Activated T-cell treated with anti-CD3 and anti-CD28 coated beads, Interleukin-2, amount 50 U/mL, for 72 hours (primary cell): Measurements from ENCODE around the gene VIPAS39. TPM values are rescaled to one million over a fixed set of nuclear protein-coding genes. Genes with fewer than 3 reads are reported as not detected.

Experiments used
- ATAC-seq, 2 donors: fragments of 150-1000 bp; cut with Tn5 transposase; replicated peaks in 1 of 2; 2 replicates each; pipeline ENCODE4 v1.10.0; 2021; ENCODE audit warnings: moderate library complexity in 2 of 2, mild to moderate bottlenecking in 1 of 2
- DNase-seq, 2 donors: peaks; one replicate each; pipeline ENCODE4 v3.0.0; 2021 to 2022; ENCODE audit warnings: mixed read lengths in 1 of 2
- H3K27ac Mint-ChIP-seq: one replicate; pipeline ENCODE4 v1.8.0; 2022; ENCODE audit warnings: mild to moderate bottlenecking, moderate library complexity, mixed read lengths
- H3K27me3 Mint-ChIP-seq: one replicate; pipeline ENCODE4 v1.8.0; 2022; ENCODE audit warnings: low read depth, mixed read lengths
- H3K36me3 Mint-ChIP-seq, 2 donors: one replicate each; pipeline ENCODE4 v1.8.0; 2022; ENCODE audit warnings: mixed read lengths in 2 of 2, mild to moderate bottlenecking in 1 of 2; ENCODE audit not compliant: insufficient read depth in 2 of 2
- H3K4me1 Mint-ChIP-seq: one replicate; pipeline ENCODE4 v1.8.0; 2022; ENCODE audit warnings: low read depth, mixed read lengths
- H3K4me3 Mint-ChIP-seq, 2 donors: one replicate each; pipeline ENCODE4 v1.8.0; 2022; ENCODE audit warnings: mild to moderate bottlenecking in 2 of 2, mixed read lengths in 2 of 2, moderate library complexity in 2 of 2
- H3K9me3 Mint-ChIP-seq, 2 donors: one replicate each; pipeline ENCODE4 v1.8.0; 2022; ENCODE audit warnings: mixed read lengths in 2 of 2
- total RNA-seq, 2 donors: library from RNA; stranded (reverse); gene quantifications; one replicate each; pipeline ENCODE4 v1.2.3, GENCODE V29; 2022

The VIPAS39 gene
- 10 to 100 TPM; 18.9 to 25.5 TPM for total RNA-seq

- no peaks in the 10 kb centered on the region for H3K27me3 Mint-ChIP-seq
- peaks cover 19 to 35% of the 10 kb centered on the region in 2 donors for H3K36me3 Mint-ChIP-seq
- DNase-seq (peak; percentile 91 to 96), ATAC-seq (peak; percentile 95)
- peaks cover 42% of the 10 kb centered on the region for H3K4me1 Mint-ChIP-seq
- H3K27ac Mint-ChIP-seq, result peak within 1 kb of the TSS; percentile 100
- peak within 1 kb of the TSS; percentile 97 to 100 for H3K4me3 Mint-ChIP-seq
- H3K9me3 Mint-ChIP-seq, result no peaks in the 10 kb centered on the region
Measured at GRCh38 chr14:77457522-77458248, at the start of gene VIPAS39, which contains the start of gene AHSA1. TSS of gene VIPAS39 (minus strand) at chr14:77457601. CDS start at chr14:77454102, 3,499 bp downstream. TSS of gene AHSA1 (plus strand) at chr14:77458093. CDS start at chr14:77458190, 97 bp downstream.

- no peaks in the 10 kb centered on the region for H3K4me1 Mint-ChIP-seq
- H3K36me3 Mint-ChIP-seq, result peaks cover 0 to 3% of the 10 kb centered on the region in 2 donors
- ATAC-seq (no peak), DNase-seq (no peak)
- H3K9me3 Mint-ChIP-seq, result peaks cover 2 to 3% of the 10 kb centered on the region in 2 donors
- H3K27me3 Mint-ChIP-seq, result peaks cover 6% of the 10 kb centered on the region
- H3K27ac Mint-ChIP-seq, result no peak overlapping the region
- no peak overlapping the region for H3K4me3 Mint-ChIP-seq
Measured at GRCh38 chr14:77505031-77505430, 47.6 kb upstream of the VIPAS39 start.

DNA sequence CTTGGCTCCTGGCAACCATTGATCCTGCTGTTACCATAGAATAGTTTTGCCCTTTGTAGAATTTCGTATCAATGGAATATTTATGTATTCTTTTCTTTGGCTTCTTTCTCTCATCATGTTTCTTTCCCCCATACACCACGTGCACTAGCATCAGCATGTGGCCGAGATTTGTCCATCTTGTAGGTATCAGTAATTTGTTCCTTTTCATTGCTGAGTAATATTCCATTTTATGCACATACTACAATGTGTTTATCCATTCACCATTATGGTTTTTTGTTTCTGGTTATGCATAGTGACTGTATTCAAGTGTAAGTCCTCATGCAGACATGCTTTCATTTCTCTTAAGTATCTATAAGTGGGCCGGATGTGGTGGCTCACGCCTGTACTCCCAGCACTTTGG is 45.7 kb upstream of the VIPAS39 start:
- H3K4me1 Mint-ChIP-seq, result no peaks in the 10 kb centered on the region
- H3K36me3 Mint-ChIP-seq, result peaks cover 0 to 3% of the 10 kb centered on the region in 2 donors
- no peak overlapping the region for H3K4me3 Mint-ChIP-seq
- H3K27ac Mint-ChIP-seq, result no peak overlapping the region
- H3K27me3 Mint-ChIP-seq, result peaks cover 15% of the 10 kb centered on the region
- DNase-seq (no peak), ATAC-seq (no peak)
- peaks cover 2 to 3% of the 10 kb centered on the region in 2 donors for H3K9me3 Mint-ChIP-seq

GRCh38 chr14:77502109-77502782 is 44.8 kb upstream of the VIPAS39 start:
- H3K36me3 Mint-ChIP-seq, result peaks cover 0 to 3% of the 10 kb centered on the region in 2 donors
- H3K27me3 Mint-ChIP-seq, result peaks cover 24% of the 10 kb centered on the region
- no peaks in the 10 kb centered on the region for H3K4me1 Mint-ChIP-seq
- DNase-seq (no peak), ATAC-seq (no peak)
- H3K27ac Mint-ChIP-seq, result no peak overlapping the region
- peaks cover 2 to 3% of the 10 kb centered on the region in 2 donors for H3K9me3 Mint-ChIP-seq
- H3K4me3 Mint-ChIP-seq, result no peak overlapping the region

DNA sequence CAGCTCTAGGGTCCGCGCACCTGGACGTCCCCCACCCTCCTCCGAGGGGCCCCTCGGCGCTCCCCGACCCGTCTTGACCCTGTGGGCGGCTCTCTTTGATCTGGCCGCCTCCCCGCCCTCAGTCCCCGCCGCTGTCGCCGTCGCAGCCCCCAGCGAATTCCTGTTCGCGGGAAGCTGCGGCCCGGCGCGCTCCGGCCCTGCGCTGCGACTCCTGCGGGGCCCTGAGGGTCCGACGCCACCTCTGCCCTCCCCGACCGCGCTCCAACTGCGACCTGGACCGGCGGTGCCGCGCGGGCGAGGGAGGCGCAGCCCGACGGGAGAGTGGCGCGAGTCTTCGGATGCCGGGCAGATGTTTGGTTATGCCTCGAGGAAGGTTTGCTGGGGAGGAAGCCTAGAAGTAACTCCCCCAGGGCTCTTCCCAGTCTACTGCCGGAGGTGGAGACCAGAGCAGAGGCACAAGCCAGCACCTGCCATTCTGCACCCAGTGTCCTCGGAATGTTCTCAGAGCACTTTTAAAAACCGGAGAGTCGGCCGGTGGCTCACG is 41.7 kb upstream of the VIPAS39 start:
- Mint-ChIP-seq H3K4me3 (peak overlapping the region; percentile 54 to 67), H3K36me3 (peaks cover 0 to 3% of the 10 kb centered on the region in 2 donors), H3K27ac (no peak overlapping the region), H3K27me3 (peaks cover 48% of the 10 kb centered on the region), H3K4me1 (no peaks in the 10 kb centered on the region), H3K9me3 (peaks cover 2 to 3% of the 10 kb centered on the region in 2 donors)
- ATAC-seq (peak; percentile 25), DNase-seq (no peak)

- peaks cover 2 to 3% of the 10 kb centered on the region in 2 donors for H3K9me3 Mint-ChIP-seq
- peak; percentile 52 to 65 for DNase-seq
- no peak within 1 kb of the TSS for H3K27ac Mint-ChIP-seq
- H3K36me3 Mint-ChIP-seq, result peaks cover 0 to 3% of the 10 kb centered on the region in 2 donors
- peak; percentile 89 to 91 for ATAC-seq
- H3K4me1 Mint-ChIP-seq, result no peaks in the 10 kb centered on the region
- H3K27me3 Mint-ChIP-seq, result peaks cover 48% of the 10 kb centered on the region
- H3K4me3 Mint-ChIP-seq, result peak within 1 kb of the TSS; percentile 67
Measured at GRCh38 chr14:77498120-77498979, 40.9 kb upstream of the VIPAS39 start, which contains the start of gene ISM2. TSS of gene ISM2 (minus strand) at chr14:77498816. CDS start at chr14:77498793, 23 bp downstream.

DNA sequence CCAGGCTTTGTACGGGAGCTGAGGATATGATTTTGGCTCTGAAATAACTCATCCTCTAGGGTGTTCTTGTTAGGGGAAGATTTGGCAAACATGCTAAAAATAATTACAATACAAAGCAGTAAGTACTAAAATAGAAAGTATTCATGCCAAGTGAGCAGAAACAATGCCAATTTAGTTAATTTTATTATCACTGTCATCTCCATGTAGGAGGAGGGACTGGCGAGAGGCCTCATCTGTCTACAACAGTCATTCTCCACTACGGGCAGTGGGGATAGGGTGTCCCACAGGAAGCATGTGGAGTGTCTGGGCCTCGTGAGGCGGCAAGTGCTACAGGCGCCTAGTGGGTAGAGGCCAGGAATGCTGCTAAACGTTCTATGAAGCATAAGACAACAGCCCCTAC is 37.9 kb upstream of the VIPAS39 start:
- Mint-ChIP-seq H3K4me1 (no peaks in the 10 kb centered on the region), H3K27me3 (peaks cover 44% of the 10 kb centered on the region), H3K27ac (no peak overlapping the region), H3K9me3 (no peaks in the 10 kb centered on the region), H3K4me3 (no peak overlapping the region), H3K36me3 (no peaks in the 10 kb centered on the region)
- ATAC-seq (no peak), DNase-seq (no peak)

GRCh38 chr14:77491056-77491455 is 33.7 kb upstream of the VIPAS39 start:
- H3K27me3 Mint-ChIP-seq, result peaks cover 17% of the 10 kb centered on the region
- no peak overlapping the region for H3K27ac Mint-ChIP-seq
- H3K9me3 Mint-ChIP-seq, result no peaks in the 10 kb centered on the region
- H3K36me3 Mint-ChIP-seq, result no peaks in the 10 kb centered on the region
- ATAC-seq (no peak), DNase-seq (no peak)
- no peaks in the 10 kb centered on the region for H3K4me1 Mint-ChIP-seq
- H3K4me3 Mint-ChIP-seq, result no peak overlapping the region

DNA sequence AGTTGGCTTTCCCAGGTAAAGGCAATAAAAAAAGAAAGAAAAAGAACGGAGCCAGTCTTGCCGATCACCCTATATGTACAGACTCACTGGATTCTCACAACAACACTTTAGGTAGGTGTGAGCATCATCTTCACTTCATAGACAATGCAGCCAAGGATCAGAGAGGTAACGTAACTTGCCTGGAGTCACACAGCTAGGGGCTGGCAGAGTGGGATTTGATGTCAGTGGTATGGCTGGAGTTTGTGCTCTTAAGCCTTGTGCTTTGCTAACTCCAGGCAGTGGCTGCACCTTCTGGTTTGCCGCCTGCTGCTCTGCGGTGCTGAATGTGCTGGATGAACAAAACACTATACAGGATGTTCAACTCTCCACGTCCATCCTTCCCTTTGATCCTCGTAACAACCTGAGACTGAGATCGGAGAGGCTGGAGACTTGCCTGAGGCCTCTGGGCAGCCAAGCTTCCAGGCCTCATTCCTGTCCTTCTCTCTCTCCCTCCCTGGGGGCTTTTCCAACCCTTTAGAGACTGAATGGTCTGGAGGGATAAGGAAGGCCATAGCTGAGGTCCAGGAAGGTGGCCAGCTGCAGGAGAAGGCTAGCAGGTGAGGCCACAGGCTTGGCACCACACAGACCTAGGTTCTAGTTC is 33.1 kb upstream of the VIPAS39 start:
- ATAC-seq (no peak), DNase-seq (no peak)
- Mint-ChIP-seq H3K27ac (no peak overlapping the region), H3K27me3 (peaks cover 11% of the 10 kb centered on the region), H3K4me3 (no peak overlapping the region), H3K36me3 (no peaks in the 10 kb centered on the region), H3K4me1 (no peaks in the 10 kb centered on the region), H3K9me3 (no peaks in the 10 kb centered on the region)

DNA sequence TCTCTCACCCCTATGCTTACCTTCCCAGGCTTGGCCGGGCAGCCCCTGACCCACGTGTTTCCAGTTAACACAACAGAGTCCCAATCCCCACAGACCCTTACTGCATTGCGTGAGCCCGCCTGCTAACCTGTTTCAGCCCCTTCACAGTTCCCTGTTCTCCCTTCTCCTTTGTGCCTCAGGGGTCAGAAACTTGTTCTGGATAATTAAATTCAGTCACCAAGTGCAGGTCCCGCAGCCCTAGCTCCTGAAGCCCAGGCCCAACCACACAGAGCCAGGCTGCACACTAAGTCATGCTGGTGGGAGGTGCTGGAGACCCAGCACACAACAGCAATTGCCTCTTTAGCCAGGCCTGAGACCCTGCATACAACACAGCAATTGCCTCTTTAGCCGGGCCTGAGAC is 31.6 kb upstream of the VIPAS39 start:
- DNase-seq (no peak), ATAC-seq (no peak)
- Mint-ChIP-seq H3K4me3 (no peak overlapping the region), H3K27me3 (no peaks in the 10 kb centered on the region), H3K4me1 (no peaks in the 10 kb centered on the region), H3K9me3 (no peaks in the 10 kb centered on the region), H3K36me3 (no peaks in the 10 kb centered on the region), H3K27ac (no peak overlapping the region)

GRCh38 chr14:77488558-77488957 is 31.2 kb upstream of the VIPAS39 start:
- no peak for ATAC-seq
- Mint-ChIP-seq H3K9me3 (no peaks in the 10 kb centered on the region), H3K4me1 (no peaks in the 10 kb centered on the region), H3K27me3 (no peaks in the 10 kb centered on the region), H3K36me3 (no peaks in the 10 kb centered on the region), H3K27ac (no peak overlapping the region), H3K4me3 (no peak overlapping the region)
- DNase-seq, result no peak

DNA sequence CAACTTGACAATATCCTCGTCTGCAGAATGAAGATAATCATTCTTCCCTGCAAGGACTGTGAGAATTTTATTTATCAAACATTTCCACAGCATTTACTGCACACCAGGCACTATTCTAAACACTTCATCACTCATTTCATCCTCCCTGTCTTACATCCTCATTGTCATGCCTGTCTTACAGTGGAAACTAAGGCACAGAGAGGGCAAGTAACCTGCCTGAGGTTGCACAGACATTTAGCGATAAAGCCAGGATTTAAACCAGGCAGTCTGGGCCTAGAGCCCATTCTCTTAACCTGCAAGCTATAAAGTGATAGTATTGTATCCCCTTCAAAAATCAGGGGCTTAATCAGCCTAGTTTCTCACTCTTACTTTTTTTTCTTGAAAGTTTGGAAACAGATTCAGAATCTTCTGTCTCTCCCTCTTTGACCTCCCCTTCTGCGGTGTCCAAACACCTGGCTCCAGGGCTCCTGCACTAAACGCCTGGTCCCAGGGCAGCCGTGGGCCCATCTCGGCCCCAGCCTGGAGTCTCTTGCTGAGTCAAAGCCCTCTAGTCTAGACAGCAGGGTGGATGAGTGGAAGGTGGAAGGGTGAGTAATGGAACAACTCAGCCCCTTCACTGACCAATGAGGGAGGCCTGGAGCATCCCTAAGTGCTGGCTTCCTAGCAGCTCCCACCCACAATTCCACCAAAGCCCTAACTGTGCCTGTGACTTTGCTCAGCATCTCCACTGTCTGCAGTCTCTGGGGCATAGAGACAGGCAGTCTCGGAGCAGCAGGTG is 28.7 kb upstream of the VIPAS39 start:
- Mint-ChIP-seq H3K4me3 (no peak overlapping the region), H3K27ac (no peak overlapping the region), H3K36me3 (no peaks in the 10 kb centered on the region), H3K4me1 (no peaks in the 10 kb centered on the region), H3K27me3 (no peaks in the 10 kb centered on the region), H3K9me3 (no peaks in the 10 kb centered on the region)
- ATAC-seq, result no peak
- DNase-seq, result no peak
